ENCODE data around the gene VWC2L.

- TF ChIP-seq POLR2A (IDR thresholded peaks at IDR 0.05) (no peak), CTCF (IDR thresholded peaks at IDR 0.05) (no peak)
These were observed 31.6 kb upstream of the VWC2L start for GRCh38 chr2:214379227-214379626.

Data from prostate gland (tissue), 2 donors.